NCI-H1105 (cell line): ENCODE results near the gene KCNQ5.

Experiments used
- DNase-seq: peaks from one replicate; lab custom pipeline; 2025; lab: John Stamatoyannopoulos, UW

KCNQ5 gene

DNA sequence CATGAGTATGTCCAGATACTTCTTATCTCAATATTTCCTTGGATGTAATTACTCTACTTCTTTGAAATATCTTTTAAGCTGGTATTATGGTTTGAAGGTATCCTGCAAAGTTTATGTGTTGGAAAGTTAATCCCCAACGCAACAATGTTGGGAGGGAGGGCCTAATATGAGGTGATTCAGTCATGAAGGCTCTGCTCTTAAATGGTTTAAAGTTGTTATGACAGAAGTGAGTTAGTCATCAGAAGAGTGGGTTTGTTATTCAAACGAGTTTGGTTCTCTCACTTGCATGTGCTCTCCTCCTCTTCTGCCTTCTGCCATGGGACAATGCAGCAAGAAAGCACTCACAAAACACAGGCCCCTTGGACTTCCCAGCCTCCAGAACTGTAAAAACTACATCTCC lies 176.3 kb downstream of the KCNQ5 start:
- no peak for DNase-seq

DNA sequence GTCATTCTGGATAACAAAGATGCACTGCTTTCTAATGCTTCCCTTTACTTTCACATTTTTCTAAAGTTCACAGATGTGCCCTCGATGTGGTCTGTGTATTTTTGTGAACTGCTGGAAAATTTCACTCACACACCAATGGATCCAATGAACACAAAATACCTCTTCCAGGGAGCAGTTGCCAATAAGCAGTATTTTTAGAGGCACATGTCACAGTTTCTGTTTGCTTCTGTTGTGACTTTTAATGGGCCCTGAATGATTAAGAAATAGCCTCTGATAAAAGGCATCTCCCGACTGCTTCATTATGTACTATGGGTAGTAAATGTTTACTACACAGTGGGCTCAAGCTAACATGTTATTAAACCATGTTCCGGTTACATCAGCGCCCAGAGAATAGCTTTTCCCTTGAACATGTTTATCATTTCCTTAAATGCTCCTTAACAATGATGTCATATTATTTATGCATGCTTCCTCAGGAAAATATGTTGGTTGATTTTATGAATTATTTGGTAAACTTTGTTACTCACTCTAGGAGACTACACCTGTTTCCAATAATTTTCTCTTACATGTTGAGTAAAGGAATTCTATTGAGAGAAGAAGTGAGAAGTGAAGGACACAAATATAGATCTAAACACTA lies 188.0 kb downstream of the KCNQ5 start:
- DNase-seq: no peak

DNA sequence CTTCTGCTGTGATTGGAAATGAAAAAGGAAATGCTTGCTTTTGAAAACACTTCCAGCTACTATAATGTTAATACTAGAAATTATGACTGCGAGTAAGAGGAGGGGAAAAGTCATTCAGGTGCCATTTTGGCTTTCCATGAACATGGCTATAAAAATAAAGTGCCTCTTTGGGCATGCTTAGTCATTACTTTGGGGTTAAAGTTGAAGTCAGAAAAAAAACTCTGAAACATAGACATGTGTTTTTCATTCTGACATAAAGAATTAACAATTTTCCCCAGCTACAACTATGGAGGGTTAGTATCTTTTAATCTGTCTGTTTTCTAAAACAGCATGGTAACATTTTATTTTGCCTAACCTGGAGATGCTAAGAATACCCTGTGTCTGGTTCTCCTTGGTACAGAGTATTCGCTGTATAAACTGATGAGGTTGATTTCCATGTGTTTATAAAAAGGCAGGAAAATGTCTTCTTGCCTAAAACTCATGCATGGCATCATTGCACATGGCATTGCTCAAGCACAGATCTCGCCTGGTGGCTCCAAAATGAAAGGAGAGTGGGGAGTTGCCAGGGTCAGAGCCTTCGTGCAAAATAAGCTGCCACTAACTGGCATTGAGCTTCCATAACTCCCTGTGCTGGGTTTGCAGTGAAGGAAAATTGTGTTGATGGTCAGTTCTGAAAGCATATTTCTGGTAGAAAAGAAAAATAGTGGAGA lies 188.9 kb downstream of the KCNQ5 start:
- DNase-seq: no peak

DNA sequence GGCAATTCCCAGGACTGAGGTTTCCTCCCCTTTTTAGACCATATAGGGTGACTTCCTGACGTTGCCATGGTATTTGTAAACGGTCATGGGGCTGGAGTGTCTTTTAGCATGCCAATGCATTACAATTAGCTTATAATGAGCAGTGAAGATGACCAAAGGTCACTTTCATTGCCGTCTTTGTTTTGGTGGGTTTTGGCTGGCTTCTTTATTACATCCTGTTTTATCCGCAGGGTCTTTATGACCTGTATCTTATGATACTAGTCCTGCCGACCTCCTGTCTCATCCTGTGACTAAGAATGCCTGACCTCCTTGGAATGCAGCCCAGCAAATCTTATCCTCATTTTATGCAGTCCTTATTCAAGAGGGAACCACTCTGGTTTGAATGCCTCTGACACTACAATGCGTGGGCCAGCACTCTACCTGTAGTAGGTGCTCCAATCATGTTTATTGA lies 190.1 kb downstream of the KCNQ5 start:
- DNase-seq: no peak

DNA sequence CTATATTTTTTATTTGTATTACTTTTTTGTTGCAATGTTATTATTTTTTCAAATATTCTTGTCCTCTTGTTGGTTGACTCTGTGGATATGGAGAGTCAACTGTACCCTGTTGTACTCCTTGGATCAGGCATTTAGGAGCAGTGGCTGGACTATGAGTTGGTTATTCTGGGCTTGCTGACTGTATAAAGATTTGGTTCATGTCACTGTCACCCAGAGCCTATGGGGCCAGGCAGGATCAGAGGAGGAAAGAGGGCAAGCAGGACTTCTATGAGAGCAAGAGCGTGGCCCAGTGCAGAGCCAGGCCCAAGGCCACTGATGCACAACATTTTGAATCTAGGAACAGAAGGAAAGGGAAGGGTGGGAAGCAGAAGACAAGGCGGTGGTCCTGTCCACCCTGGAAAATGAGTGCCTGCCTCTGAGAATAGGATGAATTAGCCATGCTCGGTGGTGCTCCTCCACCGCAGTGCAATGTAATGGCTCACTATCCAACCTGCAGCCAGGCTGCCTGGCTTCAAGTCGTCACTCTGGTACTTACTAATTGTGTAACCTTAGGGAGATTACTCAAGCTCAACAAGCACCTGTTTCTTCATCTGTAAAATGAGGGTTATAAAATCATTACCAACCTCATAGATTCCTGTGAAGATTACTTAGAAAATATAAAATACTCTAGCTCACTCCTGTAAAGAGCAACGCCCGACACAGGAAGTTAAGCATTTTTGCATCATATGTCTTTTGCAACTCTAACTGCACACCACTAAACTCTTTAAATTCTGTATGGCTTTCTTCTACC lies 192.1 kb downstream of the KCNQ5 start:
- no peak for DNase-seq

DNA sequence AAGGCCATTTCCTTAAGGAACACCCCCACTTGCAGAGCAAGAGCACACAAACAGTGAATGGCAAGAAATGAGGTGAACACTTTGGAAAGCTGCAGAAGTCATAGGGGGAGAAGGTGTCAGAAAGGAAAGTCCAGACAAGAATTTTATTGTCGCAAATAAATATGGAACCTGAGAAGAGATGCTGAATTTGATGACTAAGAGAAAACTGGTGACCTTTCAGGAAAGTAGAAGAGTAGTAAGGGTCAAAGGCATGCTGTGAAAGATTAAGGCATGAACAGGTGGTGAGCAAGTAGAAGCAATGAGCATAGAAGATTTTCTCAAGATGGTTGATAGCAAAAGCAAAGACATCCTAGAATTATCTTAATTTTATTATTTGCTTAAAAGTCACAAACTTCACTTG lies 194.2 kb downstream of the KCNQ5 start:
- DNase-seq: no peak

- DNase-seq: no peak
These were observed 195.3 kb downstream of the KCNQ5 start for GRCh38 chr6:72817208-72817607.

GRCh38 chr6:72819609-72820008 lies 197.7 kb downstream of the KCNQ5 start:
- DNase-seq: no peak

DNA sequence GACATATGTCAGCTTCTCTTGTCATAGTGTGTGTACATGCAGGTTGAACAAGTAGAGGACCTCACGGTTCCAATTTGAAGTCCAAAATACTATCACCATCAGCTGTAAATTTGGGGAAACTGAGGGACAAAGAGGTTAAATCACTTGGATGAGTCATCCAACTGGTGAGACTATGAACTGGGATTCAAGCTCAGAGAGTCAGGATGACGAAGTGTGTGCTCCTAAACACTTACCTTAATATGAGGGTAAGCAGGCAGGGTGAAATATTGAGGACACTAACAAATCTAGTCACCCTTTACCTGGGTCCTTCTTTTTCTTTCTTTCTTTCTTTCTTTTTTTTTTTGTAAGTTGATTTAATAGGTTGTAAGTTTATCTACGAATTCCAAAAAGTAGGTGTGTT lies 198.3 kb downstream of the KCNQ5 start:
- DNase-seq: no peak

DNA sequence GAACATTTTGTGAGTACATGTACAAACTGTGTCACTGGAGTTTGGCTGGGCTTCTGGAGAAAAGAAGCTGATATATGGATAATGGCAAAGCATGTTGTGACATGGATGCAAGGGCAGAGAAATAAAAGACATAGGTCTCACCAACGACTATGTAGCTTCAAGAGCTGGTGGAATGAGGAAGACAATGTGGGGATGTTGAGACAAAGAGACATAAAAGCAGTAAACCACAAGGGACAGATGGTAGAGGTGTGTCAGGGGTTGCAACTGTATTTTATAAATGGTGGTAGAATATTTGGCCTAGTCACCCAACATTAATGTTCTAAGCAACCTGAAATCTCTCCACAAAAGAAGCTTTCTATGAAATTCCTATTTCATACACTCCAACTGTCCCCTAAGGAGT lies 199.0 kb downstream of the KCNQ5 start:
- DNase-seq: no peak

GRCh38 chr6:72822023-72822422 lies 200.2 kb downstream of the KCNQ5 start:
- DNase-seq: no peak

- DNase-seq: no peak
These were observed 200.8 kb downstream of the KCNQ5 start for GRCh38 chr6:72822691-72823090.

- DNase-seq: no peak
These were observed 203.0 kb downstream of the KCNQ5 start for GRCh38 chr6:72824833-72825232.

GRCh38 chr6:72825315-72825911 lies 203.5 kb downstream of the KCNQ5 start:
- no peak for DNase-seq

- DNase-seq: no peak
These were observed 204.2 kb downstream of the KCNQ5 start for GRCh38 chr6:72826037-72826436.

DNA sequence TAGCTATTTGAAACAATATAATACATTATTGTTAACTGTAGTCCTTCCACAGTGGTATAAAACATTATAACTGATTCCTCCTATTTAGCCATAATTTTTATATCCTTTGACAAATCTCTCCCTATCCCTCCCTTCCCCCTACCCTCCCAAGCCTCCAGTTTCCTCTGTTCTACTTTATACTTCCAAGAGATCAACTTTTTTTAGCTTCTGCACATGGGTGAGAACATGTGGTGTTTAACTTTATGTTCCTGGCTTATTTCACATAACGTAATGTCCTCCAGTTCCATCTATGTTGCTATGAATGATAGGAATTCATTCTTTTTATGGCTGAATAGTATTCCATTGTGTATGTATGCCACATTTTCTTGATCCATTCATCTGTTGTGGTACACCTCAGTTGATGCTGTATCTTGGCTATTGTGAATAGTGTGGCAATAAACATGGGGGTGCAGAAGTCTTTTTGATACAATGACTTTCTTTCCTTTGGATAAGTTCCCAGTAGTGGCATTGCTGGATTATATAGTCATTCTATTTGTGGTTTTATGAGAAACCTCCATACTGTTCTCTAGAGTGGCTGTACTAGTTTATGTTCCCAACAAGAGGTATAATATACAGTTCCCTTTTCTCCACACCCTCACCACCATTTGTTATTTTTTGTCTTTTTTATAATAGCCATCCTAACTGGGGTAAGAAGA lies 205.0 kb downstream of the KCNQ5 start:
- DNase-seq: no peak

DNA sequence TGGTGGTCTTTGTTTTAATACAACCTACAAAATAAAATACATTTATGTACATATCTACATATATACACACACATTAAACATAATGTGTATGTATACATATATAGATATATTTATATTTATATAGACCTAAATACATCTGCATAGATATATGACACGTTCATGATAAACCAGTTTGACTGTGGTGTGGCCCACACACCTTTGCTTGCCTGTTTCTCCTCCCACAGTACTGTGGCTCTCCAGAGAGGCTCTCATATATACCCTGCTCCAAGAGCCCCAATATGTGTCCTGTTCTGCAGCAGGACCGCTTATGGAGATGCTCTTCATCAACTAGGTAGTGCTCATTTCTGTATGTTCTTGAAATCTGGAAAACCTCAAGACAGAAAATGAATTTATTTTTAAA lies 207.0 kb downstream of the KCNQ5 start:
- DNase-seq: no peak

GRCh38 chr6:72832271-72832670 lies 210.4 kb downstream of the KCNQ5 start:
- DNase-seq: no peak

- no peak for DNase-seq
These were observed 213.9 kb downstream of the KCNQ5 start for GRCh38 chr6:72835749-72836148.

GRCh38 chr6:72836971-72837370 lies 215.1 kb downstream of the KCNQ5 start:
- DNase-seq: no peak

- no peak for DNase-seq
These were observed 219.3 kb downstream of the KCNQ5 start for GRCh38 chr6:72841195-72841594.

DNA sequence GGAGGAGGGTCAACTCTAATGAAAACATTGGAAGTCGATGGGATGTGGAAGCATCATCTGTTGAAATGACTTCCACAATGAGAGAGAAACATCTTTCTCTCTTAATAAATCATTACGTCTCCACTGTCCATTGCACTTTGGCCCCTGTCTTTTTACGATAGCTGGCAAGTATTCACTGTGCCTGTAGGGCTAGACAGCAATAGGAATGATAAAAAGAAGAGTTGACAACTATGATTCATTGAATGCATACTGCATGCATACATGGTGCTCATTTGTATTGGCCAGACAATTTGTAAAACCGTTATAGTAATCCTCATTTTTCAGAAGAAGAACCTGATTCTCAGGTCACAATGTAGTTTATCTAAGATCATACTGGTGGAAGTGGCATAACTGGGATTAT lies 220.3 kb downstream of the KCNQ5 start:
- no peak for DNase-seq
